Mesenchymal stem cell (in vitro differentiated cells and primary cell): ENCODE data around the gene CELSR3.

ENCODE experiments used
- DNase-seq: peaks from one replicate; pipeline ENCODE4 v3.0.0-alpha.2; 2013
- H2AFZ ChIP-seq: one replicate; pipeline ENCODE4 v1.6.1; 2013; ENCODE audit warnings: low read depth, mild to moderate bottlenecking, control low read depth, inconsistent platforms, low read length, moderate library complexity
- H2AK5ac ChIP-seq: 2 replicates; pipeline ENCODE4 v1.6.1; 2013; ENCODE audit warnings: low read length, moderate library complexity, mild to moderate bottlenecking, inconsistent platforms; ENCODE audit not compliant: severe bottlenecking
- H2BK120ac ChIP-seq: one replicate; pipeline ENCODE4 v1.6.1; 2013; ENCODE audit warnings: low read depth, mild to moderate bottlenecking, inconsistent platforms, low read length, moderate library complexity
- H2BK12ac ChIP-seq, 2 experiments: one replicate each; pipeline ENCODE4 v1.6.1; 2013; ENCODE audit warnings: inconsistent platforms in 2 of 2, low read length in 2 of 2, mild to moderate bottlenecking in 2 of 2, moderate library complexity in 2 of 2, control low read depth in 1 of 2
- H2BK15ac ChIP-seq: one replicate; pipeline ENCODE4 v1.6.1; 2013; ENCODE audit warnings: mild to moderate bottlenecking, low read depth, inconsistent platforms; ENCODE audit not compliant: poor library complexity, severe bottlenecking
- H2BK5ac ChIP-seq: 2 replicates; pipeline ENCODE4 v1.6.1; 2013; ENCODE audit warnings: low read depth, mild to moderate bottlenecking, low read length, control low read depth, inconsistent platforms; ENCODE audit not compliant: poor library complexity, severe bottlenecking
- H3K14ac ChIP-seq, 2 experiments: one replicate each; pipeline ENCODE4 v1.6.1; 2013; ENCODE audit warnings: inconsistent platforms in 2 of 2, low read length in 2 of 2, control low read depth in 1 of 2, mild to moderate bottlenecking in 1 of 2, moderate library complexity in 1 of 2
- H3K18ac ChIP-seq, 2 experiments: one replicate each; pipeline ENCODE4 v1.6.1; 2013; ENCODE audit warnings: inconsistent platforms in 2 of 2, low read length in 2 of 2, control low read depth in 1 of 2, low read depth in 1 of 2, mild to moderate bottlenecking in 1 of 2
- H3K23ac ChIP-seq, 2 experiments: one replicate each; pipeline ENCODE4 v1.6.1; 2013; ENCODE audit warnings: inconsistent platforms in 2 of 2, low read length in 2 of 2, mild to moderate bottlenecking in 2 of 2, moderate library complexity in 2 of 2, control low read depth in 1 of 2
- H3K27ac ChIP-seq: 2 replicates; pipeline ENCODE4 v1.5.1; 2013; ENCODE audit warnings: mild to moderate bottlenecking, moderate library complexity, low read length, control low read depth, inconsistent platforms; ENCODE audit not compliant: poor library complexity, severe bottlenecking
- H3K27me3 ChIP-seq, 2 experiments: 2 replicates each; pipeline versions ENCODE4 v1.6.1 to v1.7.0; 2013; ENCODE audit warnings: low read length in 2 of 2, mild to moderate bottlenecking in 2 of 2, moderate library complexity in 2 of 2, control low read depth in 1 of 2, inconsistent platforms in 1 of 2; ENCODE audit not compliant: control insufficient read depth in 1 of 2, insufficient read depth in 1 of 2
- H3K36me3 ChIP-seq, 2 experiments: 2 replicates each; pipeline versions ENCODE4 v1.6.1 to v1.7.0; 2013; ENCODE audit warnings: low read length in 2 of 2, control low read depth in 1 of 2, inconsistent platforms in 1 of 2, low read depth in 1 of 2, mild to moderate bottlenecking in 1 of 2; ENCODE audit not compliant: insufficient read depth in 2 of 2, control insufficient read depth in 1 of 2
- H3K4ac ChIP-seq, 2 experiments: one replicate each; pipeline ENCODE4 v1.6.1; 2013; ENCODE audit warnings: inconsistent platforms in 2 of 2, low read length in 2 of 2, mild to moderate bottlenecking in 2 of 2, moderate library complexity in 2 of 2, control low read depth in 1 of 2, low read depth in 1 of 2
- H3K4me1 ChIP-seq: 2 replicates; pipeline ENCODE4 v1.6.1; 2013; ENCODE audit warnings: low read depth, low read length, control low read depth; ENCODE audit not compliant: control insufficient read depth, insufficient read depth
- H3K4me2 ChIP-seq: 2 replicates; pipeline ENCODE4 v1.6.1; 2013; ENCODE audit warnings: low read length, mild to moderate bottlenecking, inconsistent platforms; ENCODE audit not compliant: poor library complexity, severe bottlenecking
- H3K4me3 ChIP-seq, 2 experiments: 2 replicates each; pipeline versions ENCODE4 v1.5.1 to v1.7.0; 2013; ENCODE audit warnings: low read length in 2 of 2, mild to moderate bottlenecking in 2 of 2, control low read depth in 1 of 2, low read depth in 1 of 2; ENCODE audit not compliant: insufficient read depth in 1 of 2
- H3K79me1 ChIP-seq: replicated peaks from 2 replicates; pipeline ENCODE4 v1.6.1; 2013; ENCODE audit warnings: mild to moderate bottlenecking, control low read depth, low read length, inconsistent platforms; ENCODE audit not compliant: poor library complexity, severe bottlenecking
- H3K9ac ChIP-seq: 2 replicates; pipeline ENCODE4 v1.7.0; 2013; ENCODE audit warnings: mild to moderate bottlenecking, low read length, moderate library complexity
- H3K9me3 ChIP-seq: 2 replicates; pipeline ENCODE4 v1.7.0; 2013; ENCODE audit warnings: mild to moderate bottlenecking, low read length; ENCODE audit not compliant: control insufficient read depth
- H4K8ac ChIP-seq: one replicate; pipeline ENCODE4 v1.6.1; 2013; ENCODE audit warnings: inconsistent platforms, mild to moderate bottlenecking, low read length, moderate library complexity
- H4K91ac ChIP-seq: one replicate; pipeline ENCODE4 v1.6.1; 2013; ENCODE audit warnings: mild to moderate bottlenecking, low read length, inconsistent platforms
- WGBS: methylation state at CpG from one replicate; pipeline ENCODE4 v1.1.7; 2013; ENCODE audit warnings: mixed read lengths; 5-methylcytosine and 5-hydroxymethylcytosine counted together

Gene CELSR3

GRCh38 chr3:48630407-48630806, 32.3 kb downstream of the CELSR3 start:
- Histone ChIP-seq H3K79me1 (peaks cover 44% of the 10 kb centered on the region), H3K27me3 (no peaks in the 10 kb centered on the region), H2BK120ac (no peak overlapping the region), H3K4me2 (no peak overlapping the region), H3K36me3 (peaks cover 79 to 85% of the 10 kb centered on the region in 2 experiments), H3K4me1 (peaks cover 15% of the 10 kb centered on the region), H3K14ac (no peak overlapping the region), H3K18ac (no peak overlapping the region), H3K9me3 (no peaks in the 10 kb centered on the region), H3K4me3 (no peak overlapping the region), H2AFZ (no peak overlapping the region), H4K8ac (no peak overlapping the region), H3K23ac (no peak overlapping the region), H2BK15ac (no peak overlapping the region), H3K4ac (no peak overlapping the region), H3K9ac (no peak overlapping the region), H2AK5ac (no peak overlapping the region), H3K27ac (no peak overlapping the region), H4K91ac (no peak overlapping the region), H2BK12ac (no peak overlapping the region), H2BK5ac (no peak overlapping the region)
- 93% methylated on average over 8 of the region's 8 CpGs for WGBS
- no peak for DNase-seq

GRCh38 chr3:48629894-48630293, 32.8 kb downstream of the CELSR3 start:
- H4K8ac ChIP-seq, result no peak overlapping the region
- H3K14ac ChIP-seq, result no peak overlapping the region
- H2BK120ac ChIP-seq, result no peak overlapping the region
- peaks cover 82 to 90% of the 10 kb centered on the region in 2 experiments for H3K36me3 ChIP-seq
- H3K27ac ChIP-seq, result no peak overlapping the region
- H3K4me1 ChIP-seq, result peaks cover 15% of the 10 kb centered on the region
- no peak overlapping the region for H3K4ac ChIP-seq
- no peak overlapping the region for H3K4me3 ChIP-seq
- H2AK5ac ChIP-seq, result no peak overlapping the region
- H2BK5ac ChIP-seq, result no peak overlapping the region
- no peak overlapping the region for H3K4me2 ChIP-seq
- H2BK15ac ChIP-seq, result no peak overlapping the region
- no peak overlapping the region for H2BK12ac ChIP-seq
- no peak for DNase-seq
- H3K79me1 ChIP-seq, result peaks cover 44% of the 10 kb centered on the region
- H4K91ac ChIP-seq, result no peak overlapping the region
- no peak overlapping the region for H3K18ac ChIP-seq
- H3K9ac ChIP-seq, result no peak overlapping the region
- no peaks in the 10 kb centered on the region for H3K9me3 ChIP-seq
- no peaks in the 10 kb centered on the region for H3K27me3 ChIP-seq
- H2AFZ ChIP-seq, result no peak overlapping the region
- 99% methylated on average over 12 of the region's 12 CpGs for WGBS
- H3K23ac ChIP-seq, result no peak overlapping the region

GRCh38 chr3:48628277-48629017, 34.2 kb downstream of the CELSR3 start:
- Histone ChIP-seq H2BK5ac (no peak overlapping the region), H3K9me3 (no peaks in the 10 kb centered on the region)

GRCh38 chr3:48625600-48625999, 37.1 kb downstream of the CELSR3 start:
- H4K8ac ChIP-seq, result no peak overlapping the region
- H3K36me3 ChIP-seq, result peaks cover 53 to 84% of the 10 kb centered on the region in 2 experiments
- H4K91ac ChIP-seq, result no peak overlapping the region
- H2AK5ac ChIP-seq, result no peak overlapping the region
- 86% methylated on average over 5 of the region's 6 CpGs for WGBS
- H3K27ac ChIP-seq, result no peak overlapping the region
- H3K18ac ChIP-seq, result no peak overlapping the region
- no peak for DNase-seq
- H3K9ac ChIP-seq, result no peak overlapping the region
- H3K9me3 ChIP-seq, result no peaks in the 10 kb centered on the region
- no peak overlapping the region for H3K14ac ChIP-seq
- H3K4ac ChIP-seq, result no peak overlapping the region
- no peak overlapping the region for H3K23ac ChIP-seq
- H2BK15ac ChIP-seq, result no peak overlapping the region
- H2BK12ac ChIP-seq, result no peak overlapping the region
- H3K27me3 ChIP-seq, result no peaks in the 10 kb centered on the region
- H3K4me2 ChIP-seq, result no peak overlapping the region
- H2AFZ ChIP-seq, result no peak overlapping the region
- no peak overlapping the region for H3K4me3 ChIP-seq
- peaks cover 3% of the 10 kb centered on the region for H3K4me1 ChIP-seq
- no peak overlapping the region for H2BK120ac ChIP-seq
- no peak overlapping the region for H2BK5ac ChIP-seq
- H3K79me1 ChIP-seq, result peaks cover 12% of the 10 kb centered on the region

More at GRCh38 chr3:48628277-48629017, 34.2 kb downstream of the CELSR3 start:
- Histone ChIP-seq H3K79me1 (peaks cover 36% of the 10 kb centered on the region), H3K36me3 (peaks cover 79 to 97% of the 10 kb centered on the region in 2 experiments), H3K27me3 (no peaks in the 10 kb centered on the region), H3K27ac (no peak overlapping the region), H4K91ac (no peak overlapping the region), H3K23ac (no peak overlapping the region), H2BK12ac (no peak overlapping the region), H3K18ac (no peak overlapping the region), H2AFZ (no peak overlapping the region), H4K8ac (no peak overlapping the region), H2BK120ac (no peak overlapping the region), H2AK5ac (no peak overlapping the region), H3K14ac (no peak overlapping the region), H3K4me3 (no peak overlapping the region), H3K4me2 (no peak overlapping the region), H3K4ac (no peak overlapping the region), H3K4me1 (peaks cover 4% of the 10 kb centered on the region), H3K9ac (no peak overlapping the region), H2BK15ac (no peak overlapping the region)
- WGBS, result 94% methylated on average over 13 of the region's 13 CpGs
- DNase-seq, result no peak
